HG02759 (cell line): ENCODE results near the gene KIZ.

Experiments
- ATAC-seq: cut with Tn5 transposase; IDR thresholded peaks from one replicate; pipeline ENCODE4 v1.9.1; 2021; ENCODE audit warnings: mild to moderate bottlenecking, moderate library complexity; ENCODE audit not compliant: unreplicated experiment

Gene KIZ

DNA sequence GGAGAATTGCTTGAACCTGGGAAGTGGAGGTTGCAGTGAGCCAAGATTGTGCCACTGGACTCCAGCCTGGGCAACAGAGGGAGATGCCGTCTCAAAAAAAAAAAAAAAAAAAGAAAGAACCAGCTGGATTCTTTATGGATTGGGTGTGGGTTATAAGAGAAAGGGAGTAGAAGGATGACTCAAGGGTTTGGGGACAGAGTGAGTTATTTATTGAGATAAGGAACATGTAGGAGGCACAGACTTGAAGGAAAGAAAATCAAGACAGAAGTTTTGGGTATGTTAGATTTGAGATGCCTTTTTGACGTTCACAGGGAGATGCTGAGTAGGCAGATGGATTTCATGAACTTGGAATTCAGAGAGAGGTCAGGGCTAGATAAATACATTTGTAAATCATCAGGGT, 47.6 kb downstream of the KIZ start:
- ATAC-seq, result no peak

- no peak for ATAC-seq
Measured at GRCh38 chr20:21174516-21175239, 48.8 kb downstream of the KIZ start.

GRCh38 chr20:21175433-21175832, 49.6 kb downstream of the KIZ start:
- no peak for ATAC-seq

DNA sequence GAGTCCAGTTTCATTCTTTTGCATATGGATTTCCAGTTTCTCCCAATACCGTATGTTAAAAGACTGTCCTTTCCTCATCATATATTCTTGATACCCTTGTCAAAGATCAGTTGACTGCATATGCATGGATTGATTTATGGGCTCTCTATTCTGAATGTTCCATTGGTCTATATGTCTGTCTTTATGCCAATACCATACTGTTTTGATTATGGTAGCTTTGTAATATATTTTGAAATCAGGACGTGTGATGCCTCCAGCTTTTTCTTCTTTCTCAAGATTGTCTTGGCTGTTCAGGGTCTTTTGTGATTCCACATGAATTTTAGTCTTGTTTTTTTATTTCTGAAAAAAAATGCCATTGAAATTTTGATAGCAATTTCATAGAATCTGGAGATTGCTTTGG, 51.9 kb downstream of the KIZ start:
- ATAC-seq, result no peak

- no peak for ATAC-seq
Measured at GRCh38 chr20:21179757-21180156, 53.9 kb downstream of the KIZ start.

DNA sequence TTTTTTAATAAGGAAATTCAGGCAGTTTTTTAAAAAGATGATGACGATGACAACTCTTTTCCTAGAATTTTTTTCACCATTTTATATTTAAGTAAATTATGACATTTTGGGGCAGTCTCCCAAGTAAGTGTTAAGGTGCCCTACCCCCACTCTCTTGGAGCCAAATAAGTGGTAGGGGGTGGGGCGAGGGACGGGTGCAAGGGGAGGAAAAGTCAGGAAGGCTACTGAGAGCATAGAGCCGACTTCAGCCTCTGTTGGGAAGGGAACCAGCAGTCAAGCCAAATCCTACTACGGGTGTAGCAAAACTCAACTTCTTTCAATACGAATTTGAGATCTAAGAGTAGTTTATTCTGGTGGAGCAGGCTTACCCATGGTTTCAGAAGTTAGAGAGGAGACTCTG, 54.4 kb downstream of the KIZ start:
- ATAC-seq, result no peak

GRCh38 chr20:21181028-21181427, 55.1 kb downstream of the KIZ start:
- no peak for ATAC-seq

DNA sequence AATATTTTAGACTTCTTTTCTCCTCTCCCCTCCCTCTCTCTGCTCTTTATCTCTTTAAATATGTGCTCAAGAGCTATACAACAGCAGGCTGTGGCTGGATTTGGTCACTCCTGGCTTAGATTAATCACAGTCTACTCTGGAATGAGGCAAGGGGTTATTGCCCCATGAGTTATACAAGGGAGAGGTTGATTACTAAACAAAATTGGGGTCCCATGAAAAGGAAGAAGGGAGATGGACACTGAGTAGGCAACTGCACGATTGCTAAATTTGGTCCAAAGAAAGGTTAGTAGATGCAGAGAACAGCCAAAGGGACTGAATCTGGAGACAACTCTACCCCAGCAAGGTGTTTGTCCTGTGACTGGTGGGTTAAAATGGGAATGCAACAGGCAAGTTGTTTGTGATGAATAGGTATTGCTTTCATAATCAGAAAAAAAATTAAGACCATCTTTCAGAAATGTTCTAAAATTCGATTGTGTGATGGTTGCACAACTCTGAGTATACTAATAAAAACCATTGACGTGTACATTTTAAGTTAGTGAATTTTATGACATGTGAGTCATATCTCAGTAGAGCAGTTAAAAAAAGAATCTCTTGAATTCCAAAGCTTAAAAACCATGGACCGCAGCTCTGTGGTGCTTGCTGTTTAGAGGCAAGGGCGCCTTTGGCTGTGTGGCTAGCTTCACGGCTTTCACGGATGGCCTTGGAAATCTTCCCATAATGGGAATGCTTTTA, 57.1 kb downstream of the KIZ start:
- ATAC-seq, result no peak

GRCh38 chr20:21183722-21184121, 57.8 kb downstream of the KIZ start:
- no peak for ATAC-seq

DNA sequence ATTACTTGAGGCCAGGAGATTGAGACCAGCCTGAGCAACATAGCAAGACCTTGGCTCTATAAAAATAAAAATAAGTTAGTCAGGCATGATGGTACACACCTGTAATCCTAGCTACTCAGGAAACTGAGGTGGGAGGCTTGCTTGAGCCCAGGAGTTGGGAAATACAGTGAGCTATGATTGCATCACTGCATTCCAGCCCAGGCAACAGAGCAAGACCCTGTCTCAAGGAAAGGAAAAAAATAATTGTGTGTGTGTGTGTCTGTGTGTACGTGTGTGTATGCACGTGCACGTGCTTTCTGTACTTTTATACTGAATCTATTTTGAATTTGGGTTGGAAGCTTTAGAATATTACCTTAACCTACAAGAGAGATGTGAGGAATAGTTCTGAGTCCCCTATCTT, 58.9 kb downstream of the KIZ start:
- ATAC-seq, result no peak

- no peak for ATAC-seq
Measured at GRCh38 chr20:21185849-21186248, 60.0 kb downstream of the KIZ start.

- no peak for ATAC-seq
Measured at GRCh38 chr20:21189761-21190523, 64.1 kb downstream of the KIZ start.

- ATAC-seq, result no peak
Measured at GRCh38 chr20:21190869-21191268, 65.0 kb downstream of the KIZ start.

DNA sequence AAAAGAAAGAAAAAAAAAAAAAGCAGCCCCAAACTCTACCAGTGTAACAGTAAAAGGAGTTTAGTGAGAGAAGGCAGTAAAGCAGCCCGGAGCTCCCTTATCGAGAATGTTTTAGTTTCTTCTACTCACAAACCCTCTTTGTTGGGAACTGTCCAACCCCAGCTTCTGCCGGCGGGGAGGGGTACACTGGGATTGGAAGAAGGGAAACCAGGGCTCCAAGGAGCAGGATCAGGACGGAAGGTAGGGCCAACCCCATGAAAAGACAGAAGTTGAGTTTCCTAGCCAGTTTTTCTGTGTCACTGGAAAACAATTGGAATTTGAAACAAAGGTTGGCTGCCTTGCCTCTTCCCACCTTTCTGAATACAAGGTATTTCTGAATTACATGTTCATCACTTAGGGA, 66.0 kb downstream of the KIZ start:
- no peak for ATAC-seq

GRCh38 chr20:21202259-21202658, 76.4 kb downstream of the KIZ start:
- ATAC-seq, result no peak

DNA sequence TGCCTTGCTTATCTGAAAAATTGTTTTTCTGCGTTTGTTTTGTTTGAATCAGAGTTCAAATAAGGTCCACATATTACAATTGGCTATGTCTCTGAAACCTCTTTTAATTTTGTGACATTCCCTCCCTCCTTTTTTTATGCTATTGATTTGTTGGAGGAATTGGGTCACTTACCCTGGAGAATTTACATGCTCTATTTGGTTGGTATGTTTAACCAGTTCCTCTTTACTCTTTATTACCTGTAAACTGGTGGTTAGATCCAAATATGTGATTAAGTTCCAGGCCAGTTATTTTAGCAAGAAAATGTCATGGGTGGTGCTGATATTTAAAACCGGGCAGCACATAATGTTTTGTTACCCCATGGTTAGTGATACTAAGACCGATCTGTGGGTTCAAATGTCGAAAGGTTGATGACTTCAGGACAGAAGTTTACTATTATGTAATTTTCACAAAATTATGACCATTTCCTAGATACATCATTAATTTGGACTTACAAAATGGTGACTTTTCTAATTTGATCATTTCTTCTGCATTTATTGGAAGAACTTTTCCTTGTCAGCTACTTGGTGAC, 77.3 kb downstream of the KIZ start:
- ATAC-seq, result no peak

DNA sequence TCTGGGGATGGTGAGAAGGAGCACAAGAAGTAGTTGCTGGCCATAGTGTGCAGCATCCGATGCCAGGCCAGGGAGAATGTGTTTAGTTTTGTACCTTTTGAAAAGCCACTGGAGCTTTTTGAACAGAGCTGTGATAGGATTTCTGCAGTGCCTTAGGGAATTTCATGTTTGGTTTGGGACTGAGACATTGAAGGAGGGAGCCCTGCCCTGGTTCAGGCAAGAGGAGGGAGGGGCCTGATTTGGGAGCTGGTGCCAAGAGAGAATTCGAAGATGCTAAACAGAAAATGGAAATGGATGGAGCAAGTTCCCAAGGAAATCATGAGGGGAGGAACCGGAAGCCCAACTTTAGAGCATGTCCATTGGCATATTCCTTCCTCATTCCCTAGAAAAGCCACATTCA, 80.7 kb downstream of the KIZ start:
- ATAC-seq, result no peak

DNA sequence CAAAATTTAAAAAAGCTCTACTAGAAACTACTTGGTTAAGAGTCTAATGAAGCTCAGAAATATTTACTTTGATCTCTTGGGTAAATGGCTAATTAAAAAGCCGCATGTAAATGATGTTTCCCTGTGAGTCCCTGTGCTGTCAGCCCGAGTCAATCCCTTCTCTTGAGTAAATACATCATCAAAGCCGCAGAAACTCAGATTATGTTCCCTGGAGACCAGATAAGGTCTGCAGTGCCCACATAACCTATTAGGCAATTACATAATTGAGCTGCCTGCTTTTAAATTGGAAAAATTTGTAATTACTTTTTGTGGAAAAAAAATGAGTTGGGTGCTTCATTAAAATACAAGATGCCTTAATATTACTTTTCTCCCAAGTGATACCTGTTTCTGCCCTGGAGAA, 83.1 kb downstream of the KIZ start:
- ATAC-seq, result no peak

DNA sequence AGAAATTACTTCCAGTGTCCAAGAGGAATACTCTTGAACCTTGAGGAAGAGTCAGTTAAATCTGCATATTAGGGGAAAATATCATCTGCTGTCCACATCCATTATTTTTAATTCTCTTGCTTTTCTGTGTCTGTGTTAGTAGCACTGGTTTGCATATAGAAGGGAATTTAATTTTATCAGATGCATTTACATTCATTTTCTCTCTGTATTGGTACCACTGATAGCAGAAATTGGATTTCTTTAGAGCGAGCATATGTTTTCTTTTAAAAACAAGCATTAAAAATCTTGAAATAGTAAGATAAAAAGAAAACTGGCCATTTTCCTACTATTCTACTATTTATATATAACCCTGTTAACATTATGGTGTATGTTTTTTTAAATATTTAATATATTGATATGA, 83.8 kb downstream of the KIZ start:
- ATAC-seq, result no peak

DNA sequence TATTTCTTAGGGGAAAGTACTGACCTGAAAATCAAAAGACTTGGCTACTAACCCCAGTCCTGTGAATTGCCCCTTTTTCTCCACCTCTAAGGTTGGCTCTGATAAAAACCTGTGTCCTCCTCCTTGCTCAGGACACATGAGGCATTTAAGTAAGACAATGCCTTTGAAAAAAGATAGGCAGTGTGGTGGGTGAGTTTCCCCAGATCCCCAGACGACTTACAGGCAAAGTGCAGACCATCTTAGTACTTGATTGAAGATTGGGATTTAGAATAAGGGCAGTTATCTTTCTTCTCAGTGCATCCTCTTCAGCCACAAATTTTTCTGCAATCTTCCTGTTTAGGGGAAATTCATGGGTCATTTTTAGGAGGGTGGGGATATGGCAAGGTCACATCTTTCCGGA, 87.8 kb downstream of the KIZ start:
- ATAC-seq, result no peak

- no peak for ATAC-seq
Measured at GRCh38 chr20:21214431-21214830, 88.5 kb downstream of the KIZ start.

DNA sequence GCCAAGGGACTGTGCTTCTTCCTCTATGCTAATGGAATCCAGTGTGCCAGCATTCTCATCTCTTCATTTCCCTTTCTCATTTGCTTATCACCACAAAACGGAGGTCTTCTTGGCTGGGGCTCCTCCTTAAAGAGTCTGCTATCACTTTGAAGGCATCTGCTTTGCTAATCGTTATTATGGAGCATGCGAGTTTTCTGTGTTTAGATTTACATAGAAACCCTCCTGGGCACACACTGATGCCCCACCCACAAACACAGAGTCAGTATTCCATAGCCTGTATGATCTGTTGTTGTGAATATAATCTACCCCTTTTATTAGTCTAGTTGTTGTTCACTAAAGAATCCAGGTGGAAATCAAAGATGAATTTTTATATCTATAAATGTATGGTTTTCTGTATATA, 93.8 kb downstream of the KIZ start:
- ATAC-seq, result no peak
